GM19467 (cell line): ENCODE measurements around the gene WDR48.

Source experiments
- ATAC-seq: cut with Tn5 transposase; IDR thresholded peaks from one replicate; pipeline ENCODE4 v1.9.1; 2021; ENCODE audit warnings: mild to moderate bottlenecking, moderate library complexity; ENCODE audit not compliant: unreplicated experiment

The WDR48 gene

GRCh38 chr3:39101022-39101689 is 49.3 kb downstream of the WDR48 start:
- ATAC-seq = no peak

GRCh38 chr3:39102504-39103323 is 50.9 kb downstream of the WDR48 start:
- no peak for ATAC-seq

- ATAC-seq = no peak
Observed at GRCh38 chr3:39103324-39103693, 51.5 kb downstream of the WDR48 start.

GRCh38 chr3:39103791-39104552 is 52.2 kb downstream of the WDR48 start:
- no peak for ATAC-seq

GRCh38 chr3:39104961-39105686 is 53.3 kb downstream of the WDR48 start:
- ATAC-seq = no peak

GRCh38 chr3:39105687-39106063 is 53.9 kb downstream of the WDR48 start:
- ATAC-seq = no peak

GRCh38 chr3:39106281-39106811 is 54.5 kb downstream of the WDR48 start:
- no peak for ATAC-seq

GRCh38 chr3:39106851-39107387 is 55.1 kb downstream of the WDR48 start:
- ATAC-seq = no peak

- ATAC-seq = no peak
Observed at GRCh38 chr3:39107388-39108199, 55.8 kb downstream of the WDR48 start, which contains the start of the genes GORASP1 and TTC21A. GORASP1 (minus strand) TSS chr3:39107627; CDS start chr3:39107541, 86 bp downstream. TTC21A (plus strand) TSS chr3:39107680; CDS start chr3:39107838, 158 bp downstream.

- peak; percentile 80 for ATAC-seq
Observed at GRCh38 chr3:39108200-39108710, 56.4 kb downstream of the WDR48 start.

GRCh38 chr3:39109086-39109485 is 57.3 kb downstream of the WDR48 start:
- no peak for ATAC-seq

- no peak for ATAC-seq
Observed at GRCh38 chr3:39110041-39110639, 58.3 kb downstream of the WDR48 start.

- no peak for ATAC-seq
Observed at GRCh38 chr3:39112113-39112512, 60.3 kb downstream of the WDR48 start.

GRCh38 chr3:39112535-39112934 is 60.7 kb downstream of the WDR48 start:
- no peak for ATAC-seq

- no peak for ATAC-seq
Observed at GRCh38 chr3:39113291-39113690, 61.5 kb downstream of the WDR48 start.

GRCh38 chr3:39114456-39114855 is 62.6 kb downstream of the WDR48 start:
- no peak for ATAC-seq

GRCh38 chr3:39115870-39116269 is 64.1 kb downstream of the WDR48 start:
- no peak for ATAC-seq

GRCh38 chr3:39118079-39118478 is 66.3 kb downstream of the WDR48 start:
- no peak for ATAC-seq
